Heart right ventricle (tissue), 16 donors: Measurements from ENCODE around the gene CDH23. TPM values are rescaled to one million over a fixed set of nuclear protein-coding genes. Genes with fewer than 3 reads are reported as not detected.

ENCODE experiments used
- ATAC-seq, 8 donors: fragments of 200-7000 bp; cut with Tn5 transposase; one replicate each; pipeline ENCODE4 v1.9.1; 2020; ENCODE audit warnings: mild to moderate bottlenecking in 8 of 8, moderate library complexity in 8 of 8, moderate number of reproducible peaks in 1 of 8
- DNase-seq, 2 donors: peaks; one replicate each; pipeline ENCODE4 v3.0.0-alpha.2; 2020
- H3K27ac ChIP-seq, 10 donors: fragments of 200-600 bp; sonication (generic) in 2 of 10; one replicate each; pipeline versions ENCODE4 v1.5.0 to v1.8.0; 2020 to 2022; ENCODE audit warnings: mild to moderate bottlenecking in 3 of 10
- H3K27me3 ChIP-seq, 7 donors: fragments of 200-600 bp; one replicate each; pipeline ENCODE4 v1.8.0; 2021 to 2022; ENCODE audit warnings: mild to moderate bottlenecking in 2 of 7
- H3K36me3 ChIP-seq, 9 donors: fragments of 200-600 bp; sonication (generic) in 1 of 9; one replicate each; pipeline versions ENCODE4 v1.5.0 to v1.8.0; 2020 to 2022; ENCODE audit warnings: mild to moderate bottlenecking in 2 of 9
- H3K4me1 ChIP-seq, 9 donors: fragments of 200-600 bp; sonication (generic) in 1 of 9; one replicate each; pipeline versions ENCODE4 v1.5.0 to v1.8.0; 2020 to 2022; ENCODE audit warnings: mild to moderate bottlenecking in 4 of 9
- H3K4me3 ChIP-seq, 10 donors: fragments of 200-600 bp; sonication (generic) in 2 of 10; one replicate each; pipeline versions ENCODE4 v1.5.0 to v1.8.0; 2020 to 2022; ENCODE audit warnings: mild to moderate bottlenecking in 7 of 10, moderate library complexity in 2 of 10
- H3K9me3 ChIP-seq, 11 donors: fragments of 200-600 bp in 10 of 11; sonication (generic) in 2 of 11; one replicate each; pipeline versions ENCODE4 v1.5.0 to v1.8.0; 2013 to 2022; ENCODE audit warnings: mild to moderate bottlenecking in 2 of 11, control low read depth in 1 of 11, moderate library complexity in 1 of 11
- WGBS, 2 donors: extraction: QIAGEN DNeasy Blood & Tissue Kit; methylation state at CpG; one replicate each; pipeline ENCODE4 v1.1.7; 2013; ENCODE audit warnings: inconsistent platforms in 1 of 2; 5-methylcytosine and 5-hydroxymethylcytosine counted together
- intact Hi-C, 10 donors: fragments of 100-400 bp; cut with DNase I; formaldehyde crosslinking; loops; one replicate each; pipeline versions ENCODE4 v1.11.1 to v1.14.2; 2022
- polyA plus RNA-seq, 2 donors: library from polyadenylated mRNA; stranded (reverse); fragments of 200-250 nt; gene quantifications; one replicate each; pipeline ENCODE4 v1.2.3, GENCODE V29; 2013
- total RNA-seq, 10 donors: library from RNA; stranded (reverse); fragmentation: NEBNext Ultra II Directional in 3 of 10; extraction: Animal tissue kit (Norgen Biotek cat#: 25700) in 3 of 10; gene quantifications; one replicate each; pipeline versions ENCODE4 v1.2.1 to v1.2.4, GENCODE V29; 2021 to 2023
- TF ChIP-seq, protein P1 (sequence below), 9 donors: fragments of 200-600 bp; sonication (generic) in 2 of 9; IDR thresholded peaks; one replicate each; pipeline versions ENCODE4 v1.5.0 to v1.8.0; 2021 to 2022; ENCODE audit warnings: antibody characterized with exemption in 9 of 9, mild to moderate bottlenecking in 5 of 9, moderate library complexity in 1 of 9
- donor health status: Arrhythmogenic right ventricular cardiomyopathy.
- donor health status: ischemic (EF 13 %, LVEDD 7.1; RV severe dilation, severe dysfunction).
- donor health status: healthy with polysubstance abuse.
- donor health status: DM: no; HTN: yes; CAD: no.
- donor health status: DM: no; HTN: no; CAD: no.
- donor health status: ischemic (EF 25% LVEDD 6.9; RV normal size, moderate dysfunction).
- donor health status: ischemic (EF 25% LVEDD 5.7; RV mildly dilated, moderate dysfunction).
- donor health status: healthy.
- donor health status: DM: yes; HTN: yes; CAD: no.
- donor health status: Ischemic cardiomyopathy.
- donor health status: ischemic (EF 35%, LVEDD 5.7; RV mildly dilated, moderate dysfunction).
- donor health status: nonischemic (EF 11% LVEDD 7.7; RV severe dilation, severe dysfunction).
- donor health status: DM: yes; HTN: yes; CAD: no.
- donor health status: PGD.
- donor health status: ischemic (EF 29% LVEDD 5.4; RV normal size, mild dysfunction).
- donor health status: nonischemic (EF 23%, LVEDD 6.1; RV moderate dilation, normal function).

Gene CDH23
- total and polyA plus RNA-seq, 12 donors: 1.1 to 7.7 (median 4.6) TPM

DNA sequence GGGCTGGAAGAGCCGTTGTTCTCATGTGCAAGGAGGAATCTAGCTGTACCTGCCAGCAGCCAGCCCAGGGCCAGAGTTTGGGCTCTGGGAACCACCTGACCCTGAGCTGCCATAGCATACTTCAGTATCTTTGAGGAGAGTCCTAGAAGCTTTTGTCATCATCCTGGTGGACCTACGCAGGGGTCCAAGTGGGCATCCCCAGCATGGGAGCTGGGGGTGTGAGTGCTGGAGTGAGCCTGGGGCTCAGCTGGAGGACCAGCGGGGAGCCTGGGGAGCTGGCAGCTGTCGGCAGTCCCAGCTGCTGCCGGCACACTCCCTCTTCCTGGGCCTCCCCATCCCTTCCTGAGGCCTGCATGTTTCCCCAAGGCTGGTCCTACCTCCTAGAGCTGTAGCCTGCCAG is 290.4 kb downstream of the CDH23 start:
- WGBS, 2 donors: 55 to 56% methylated on average over 5 of the region's 5 CpGs
- ATAC-seq (peak in 1 of 8 donors; percentile 7), DNase-seq (no peak)
- Histone ChIP-seq H3K9me3 (peaks cover 0 to 10% (median 4%) of the 10 kb centered on the region in 11 donors), H3K36me3 (peaks cover 0 to 7% (median 0%) of the 10 kb centered on the region in 9 donors), H3K27ac (peak overlapping the region in 4 of 10 donors; percentile 2 to 48 (median 18)), H3K4me1 (peaks cover 3 to 54% (median 20%) of the 10 kb centered on the region in 9 donors), H3K27me3 (no peaks in the 10 kb centered on the region), H3K4me3 (no peak overlapping the region)
- TF ChIP-seq, protein P1, sequence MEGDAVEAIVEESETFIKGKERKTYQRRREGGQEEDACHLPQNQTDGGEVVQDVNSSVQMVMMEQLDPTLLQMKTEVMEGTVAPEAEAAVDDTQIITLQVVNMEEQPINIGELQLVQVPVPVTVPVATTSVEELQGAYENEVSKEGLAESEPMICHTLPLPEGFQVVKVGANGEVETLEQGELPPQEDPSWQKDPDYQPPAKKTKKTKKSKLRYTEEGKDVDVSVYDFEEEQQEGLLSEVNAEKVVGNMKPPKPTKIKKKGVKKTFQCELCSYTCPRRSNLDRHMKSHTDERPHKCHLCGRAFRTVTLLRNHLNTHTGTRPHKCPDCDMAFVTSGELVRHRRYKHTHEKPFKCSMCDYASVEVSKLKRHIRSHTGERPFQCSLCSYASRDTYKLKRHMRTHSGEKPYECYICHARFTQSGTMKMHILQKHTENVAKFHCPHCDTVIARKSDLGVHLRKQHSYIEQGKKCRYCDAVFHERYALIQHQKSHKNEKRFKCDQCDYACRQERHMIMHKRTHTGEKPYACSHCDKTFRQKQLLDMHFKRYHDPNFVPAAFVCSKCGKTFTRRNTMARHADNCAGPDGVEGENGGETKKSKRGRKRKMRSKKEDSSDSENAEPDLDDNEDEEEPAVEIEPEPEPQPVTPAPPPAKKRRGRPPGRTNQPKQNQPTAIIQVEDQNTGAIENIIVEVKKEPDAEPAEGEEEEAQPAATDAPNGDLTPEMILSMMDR (IDR thresholded peaks at IDR 0.05): no peak
- intact Hi-C loops: no loop called here

DNA sequence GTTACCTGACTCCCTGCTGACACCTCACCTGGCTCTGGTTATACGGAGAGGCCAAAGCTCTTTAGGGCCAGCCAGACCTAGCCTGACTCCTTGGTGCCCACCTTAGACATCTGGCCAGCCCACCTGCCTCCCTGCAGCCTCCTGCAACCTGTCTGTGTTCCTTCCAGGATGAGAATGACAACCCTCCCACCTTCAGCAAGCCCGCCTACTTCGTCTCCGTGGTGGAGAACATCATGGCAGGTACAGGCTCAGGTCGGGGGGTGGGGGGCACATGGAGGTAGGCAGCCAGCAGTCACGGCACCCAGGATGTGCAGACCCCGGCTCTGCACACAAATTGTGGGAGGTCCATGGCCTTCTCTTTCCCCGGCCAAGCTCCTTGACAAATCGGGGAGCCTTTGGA is 290.8 kb downstream of the CDH23 start:
- H3K9me3 ChIP-seq: peaks cover 0 to 10% (median 4%) of the 10 kb centered on the region in 11 donors
- TF ChIP-seq, protein P1 (IDR thresholded peaks at IDR 0.05): no peak
- H3K36me3 ChIP-seq: peaks cover 0 to 7% (median 0%) of the 10 kb centered on the region in 9 donors
- WGBS, 2 donors: 89 to 92% methylated on average over 9 of the region's 9 CpGs
- peaks cover 3 to 53% (median 20%) of the 10 kb centered on the region in 9 donors for H3K4me1 ChIP-seq
- H3K4me3 ChIP-seq: no peak overlapping the region
- H3K27me3 ChIP-seq: no peaks in the 10 kb centered on the region
- no peak for ATAC-seq
- H3K27ac ChIP-seq: peak overlapping the region in 4 of 10 donors; percentile 2 to 48 (median 18)
- intact Hi-C loops: no loop called here
- no peak for DNase-seq

DNA sequence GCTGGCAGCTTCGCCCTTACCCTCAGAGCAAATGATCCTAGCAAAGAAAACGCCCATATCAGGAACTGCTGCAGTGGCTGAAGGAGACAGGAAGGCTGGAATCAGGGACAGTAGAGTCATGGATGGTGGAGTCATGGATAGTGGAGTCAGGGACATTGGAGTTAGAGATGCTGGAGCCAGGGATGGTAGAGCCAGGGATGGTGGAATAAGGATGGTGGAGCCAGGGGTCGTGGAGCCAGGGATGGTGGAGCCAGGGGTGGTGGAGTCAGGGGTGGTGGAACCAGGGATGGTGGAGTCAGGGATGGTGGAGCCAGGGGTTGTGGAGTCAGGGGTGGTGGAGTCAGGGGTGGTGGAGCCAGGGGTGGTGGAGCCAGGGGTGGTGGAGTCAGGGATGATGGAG is 291.5 kb downstream of the CDH23 start:
- H3K36me3 ChIP-seq: peaks cover 0 to 7% (median 0%) of the 10 kb centered on the region in 9 donors
- H3K27ac ChIP-seq: no peak overlapping the region
- no peak for DNase-seq
- peaks cover 0 to 10% (median 4%) of the 10 kb centered on the region in 11 donors for H3K9me3 ChIP-seq
- H3K27me3 ChIP-seq: no peaks in the 10 kb centered on the region
- TF ChIP-seq, protein P1 (IDR thresholded peaks at IDR 0.05): no peak
- no peak overlapping the region for H3K4me3 ChIP-seq
- no peak for ATAC-seq
- 93 to 96% methylated on average over 3 of the region's 3 CpGs for WGBS, 2 donors
- peaks cover 3 to 54% (median 20%) of the 10 kb centered on the region in 9 donors for H3K4me1 ChIP-seq
- intact Hi-C loops: no loop called here

DNA sequence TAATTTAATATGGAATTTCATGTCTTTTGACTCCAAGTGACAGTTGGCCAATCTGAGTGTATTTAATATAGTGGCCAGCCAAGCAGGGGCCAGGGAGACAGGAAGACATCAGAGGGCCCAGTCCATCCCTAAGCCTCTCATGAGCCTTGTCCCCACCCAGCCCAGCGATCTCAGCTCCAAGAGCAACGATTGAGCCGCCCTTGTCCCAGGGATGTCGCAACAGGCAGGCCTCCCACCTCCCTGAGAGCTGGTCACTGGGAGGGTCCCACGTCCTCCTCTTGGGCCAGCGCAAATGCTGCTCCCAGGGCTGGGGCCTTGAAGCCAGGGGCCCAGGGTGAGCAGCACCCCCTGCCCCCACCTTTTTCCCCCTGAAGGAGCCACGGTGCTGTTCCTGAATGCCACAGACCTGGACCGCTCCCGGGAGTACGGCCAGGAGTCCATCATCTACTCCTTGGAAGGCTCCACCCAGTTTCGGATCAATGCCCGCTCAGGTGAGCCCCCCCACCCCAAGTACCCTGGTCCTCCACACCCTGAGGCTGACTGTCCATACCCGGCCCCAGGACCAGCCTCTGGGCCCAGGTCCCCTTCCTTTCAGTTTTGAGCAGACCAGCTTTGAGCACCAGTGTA is 293.5 kb downstream of the CDH23 start:
- Histone ChIP-seq H3K27me3 (no peaks in the 10 kb centered on the region), H3K4me3 (no peak overlapping the region), H3K36me3 (peaks cover 0 to 7% (median 0%) of the 10 kb centered on the region in 9 donors), H3K9me3 (peaks cover 0 to 10% (median 4%) of the 10 kb centered on the region in 11 donors), H3K4me1 (peaks cover 3 to 54% (median 38%) of the 10 kb centered on the region in 9 donors), H3K27ac (no peak overlapping the region)
- intact Hi-C loops: loop anchor here in 1 of 10 donors (10.0 kb wide), 1 partner anchor 205 kb away; no protein-coding TSS in a partner anchor
- ATAC-seq (no peak), DNase-seq (no peak)
- TF ChIP-seq, protein P1 (IDR thresholded peaks at IDR 0.05): no peak
- 90 to 91% methylated on average over 13 of the region's 13 CpGs for WGBS, 2 donors
